Keratinocyte (primary cell): ENCODE results near the gene MRGPRX3. TPM values are rescaled to one million over a fixed set of nuclear protein-coding genes. Genes with fewer than 3 reads are reported as not detected.

ENCODE experiments used
- DNase-seq: peaks from one replicate; pipeline ENCODE4 v3.0.0-alpha.2; 2011; ENCODE audit warnings: low read depth, missing footprints, low spot score
- FAIRE-seq: peaks from 2 replicates; lab custom pipeline; 2011; peaks lifted over from hg19 to GRCh38; lab: Jason Lieb, UNC
- H2AFZ ChIP-seq: 2 replicates; pipeline ENCODE4 v1.6.0; 2012; ENCODE audit warnings: low read length, control low read depth, inconsistent platforms; ENCODE audit not compliant: control insufficient read depth
- H3K27ac ChIP-seq: 2 replicates; pipeline ENCODE4 v1.5.1; 2011; ENCODE audit warnings: low read length; ENCODE audit not compliant: control insufficient read depth, insufficient read depth
- H3K27me3 ChIP-seq: 3 replicates; pipeline ENCODE4 v1.6.0; 2011; ENCODE audit warnings: low read length; ENCODE audit not compliant: control insufficient read depth, insufficient read depth; ENCODE audit errors: extremely low read depth
- H3K36me3 ChIP-seq, 2 experiments: 2 replicates in 1 of 2; 3 replicates in 1 of 2; pipeline ENCODE4 v1.5.1; 2011; ENCODE audit warnings: low read length in 2 of 2, mild to moderate bottlenecking in 1 of 2; ENCODE audit not compliant: control insufficient read depth in 2 of 2, insufficient read depth in 2 of 2; ENCODE audit errors: extremely low read depth in 1 of 2
- H3K4me1 ChIP-seq: 3 replicates; pipeline ENCODE4 v1.5.1; 2011; ENCODE audit warnings: low read length; ENCODE audit not compliant: control insufficient read depth, insufficient read depth; ENCODE audit errors: extremely low read depth
- H3K4me2 ChIP-seq: 3 replicates; pipeline ENCODE4 v1.6.0; 2011; ENCODE audit warnings: low read depth, low read length; ENCODE audit not compliant: control insufficient read depth, insufficient read depth; ENCODE audit errors: extremely low read depth
- H3K4me3 ChIP-seq, 3 experiments: fragments of 200-600 bp in 1 of 3; sonication (generic) in 1 of 3; 2 replicates in 2 of 3; 3 replicates in 1 of 3; pipeline ENCODE4 v1.5.1; 2011 to 2016; ENCODE audit warnings: low read length in 3 of 3, mild to moderate bottlenecking in 3 of 3, control low read depth in 2 of 3, inconsistent platforms in 1 of 3, low read depth in 1 of 3, mixed read lengths in 1 of 3, mixed run types in 1 of 3, moderate library complexity in 1 of 3; ENCODE audit not compliant: control insufficient read depth in 2 of 3, insufficient read depth in 2 of 3; ENCODE audit errors: extremely low read depth in 1 of 3
- H3K79me2 ChIP-seq: 2 replicates; pipeline ENCODE4 v1.6.0; 2012; ENCODE audit warnings: low read length; ENCODE audit not compliant: control insufficient read depth, insufficient read depth
- H3K9ac ChIP-seq: 3 replicates; pipeline ENCODE4 v1.6.0; 2011; ENCODE audit warnings: low read length; ENCODE audit not compliant: control insufficient read depth, insufficient read depth; ENCODE audit errors: extremely low read depth
- H3K9me1 ChIP-seq: 3 replicates; pipeline ENCODE4 v1.6.0; 2011; ENCODE audit warnings: low read length; ENCODE audit not compliant: control insufficient read depth, insufficient read depth; ENCODE audit errors: extremely low read depth
- H3K9me3 ChIP-seq: 2 replicates; pipeline ENCODE4 v1.5.1; 2012; ENCODE audit warnings: low read depth, low read length; ENCODE audit not compliant: control insufficient read depth
- H4K20me1 ChIP-seq: 3 replicates; pipeline ENCODE4 v1.6.0; 2011; ENCODE audit warnings: low read length; ENCODE audit not compliant: control insufficient read depth, insufficient read depth; ENCODE audit errors: extremely low read depth
- EZH2 ChIP-seq: IDR thresholded peaks from one replicate; pipeline ENCODE4 v1.6.1; 2012; ENCODE audit warnings: inconsistent platforms, mild to moderate bottlenecking, low read length, moderate library complexity
- dilution Hi-C: fragments of 300-500 bp; cut with MboI; formaldehyde crosslinking; loops from one replicate; pipeline ENCODE4 v1.7.0; 2020; ENCODE audit warnings: low sequenced_read_pairs; ENCODE audit not compliant: extremely low pct_ligation_motif_present
- polyA plus RNA-seq, 5 experiments: library from polyadenylated mRNA; depleted of rRNA in 3 of 5; stranded (reverse) in 3 of 5; stranded (forward) in 1 of 5; unstranded in 1 of 5; fragments of >200 nt; gene quantifications; 1 replicate in 1 of 5; 2 replicates in 3 of 5; 3 replicates in 1 of 5; pipeline versions ENCODE4 v1.2.1 to v1.2.3, GENCODE V29; 2011 to 2012; ENCODE audit warnings: missing spikeins in 2 of 5, low read depth in 1 of 5, low replicate concordance in 1 of 5
- TF ChIP-seq, protein P1 (sequence below), 3 experiments: IDR thresholded peaks in 1 of 3; conservative IDR thresholded peaks in 1 of 3; optimal IDR thresholded peaks in 1 of 3; 2 replicates in 2 of 3; 3 replicates in 1 of 3; pipeline versions ENCODE3 to v1.5.1; 2011; ENCODE audit warnings: low read length in 3 of 3, mild to moderate bottlenecking in 3 of 3, moderate library complexity in 2 of 3, control low read depth in 1 of 3, inconsistent platforms in 1 of 3; ENCODE audit not compliant: insufficient read depth in 2 of 3; ENCODE audit errors: extremely low read depth in 1 of 3

MRGPRX3 gene
- polyA plus RNA-seq, 1 donor (not counting 4 experiments of a cell fraction or from before 2014, with no cell fraction given): 2.9 TPM

- no peaks in the 10 kb centered on the region for H3K36me3 ChIP-seq
- no peaks in the 10 kb centered on the region for H3K27me3 ChIP-seq
- H3K4me1 ChIP-seq: peaks cover 8% of the 10 kb centered on the region
- dilution Hi-C loops: no loop called here
- H3K9ac ChIP-seq: no peak overlapping the region
- no peak overlapping the region for H2AFZ ChIP-seq
- FAIRE-seq (no peak), DNase-seq (no peak)
- no peak overlapping the region for H3K4me3 ChIP-seq
- no peaks in the 10 kb centered on the region for H3K9me3 ChIP-seq
- H4K20me1 ChIP-seq: no peaks in the 10 kb centered on the region
- no peaks in the 10 kb centered on the region for H3K9me1 ChIP-seq
- H3K79me2 ChIP-seq: no peaks in the 10 kb centered on the region
- H3K27ac ChIP-seq: no peak overlapping the region
- H3K4me2 ChIP-seq: no peak overlapping the region
- TF ChIP-seq EZH2: no peak
- TF ChIP-seq, protein P1, sequence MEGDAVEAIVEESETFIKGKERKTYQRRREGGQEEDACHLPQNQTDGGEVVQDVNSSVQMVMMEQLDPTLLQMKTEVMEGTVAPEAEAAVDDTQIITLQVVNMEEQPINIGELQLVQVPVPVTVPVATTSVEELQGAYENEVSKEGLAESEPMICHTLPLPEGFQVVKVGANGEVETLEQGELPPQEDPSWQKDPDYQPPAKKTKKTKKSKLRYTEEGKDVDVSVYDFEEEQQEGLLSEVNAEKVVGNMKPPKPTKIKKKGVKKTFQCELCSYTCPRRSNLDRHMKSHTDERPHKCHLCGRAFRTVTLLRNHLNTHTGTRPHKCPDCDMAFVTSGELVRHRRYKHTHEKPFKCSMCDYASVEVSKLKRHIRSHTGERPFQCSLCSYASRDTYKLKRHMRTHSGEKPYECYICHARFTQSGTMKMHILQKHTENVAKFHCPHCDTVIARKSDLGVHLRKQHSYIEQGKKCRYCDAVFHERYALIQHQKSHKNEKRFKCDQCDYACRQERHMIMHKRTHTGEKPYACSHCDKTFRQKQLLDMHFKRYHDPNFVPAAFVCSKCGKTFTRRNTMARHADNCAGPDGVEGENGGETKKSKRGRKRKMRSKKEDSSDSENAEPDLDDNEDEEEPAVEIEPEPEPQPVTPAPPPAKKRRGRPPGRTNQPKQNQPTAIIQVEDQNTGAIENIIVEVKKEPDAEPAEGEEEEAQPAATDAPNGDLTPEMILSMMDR (optimal IDR thresholded peaks at IDR 0.05 in 1 of 3, IDR thresholded peaks at IDR 0.05 in 1 of 3, conservative IDR thresholded peaks at IDR 0.05 in 1 of 3; ENCODE audit: extremely low read depth in 1 of 3, insufficient read depth in 2 of 3, low read length in 3 of 3): no peak
Measured at GRCh38 chr11:18140145-18140544, 7.8 kb downstream of the MRGPRX3 start.

DNA sequence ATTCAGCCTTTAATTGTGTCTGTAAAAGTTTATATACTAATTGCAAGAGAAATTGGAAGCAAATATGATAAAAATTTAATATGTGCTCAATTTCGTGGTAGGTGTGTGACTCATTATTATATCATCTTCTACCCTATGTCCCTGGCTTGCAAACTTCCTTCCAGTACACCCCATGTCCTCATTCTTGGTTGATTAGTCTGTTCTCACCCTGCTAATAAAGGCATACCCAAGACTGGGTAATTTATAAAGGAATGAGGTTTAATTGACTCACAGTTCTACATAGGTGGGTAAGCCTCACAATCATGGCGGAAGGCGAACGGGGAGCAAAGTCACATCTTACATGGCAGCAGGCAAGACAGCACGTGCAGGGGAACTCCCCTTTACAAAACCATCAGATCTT is 11.9 kb downstream of the MRGPRX3 start:
- Histone ChIP-seq H3K27me3 (no peaks in the 10 kb centered on the region), H3K9me1 (no peaks in the 10 kb centered on the region), H3K4me2 (peak overlapping the region; percentile 57), H3K79me2 (no peaks in the 10 kb centered on the region), H3K27ac (peak overlapping the region; percentile 74), H3K4me1 (peaks cover 8% of the 10 kb centered on the region), H3K4me3 (peak overlapping the region in 1 of 3 experiments; percentile 14), H3K36me3 (no peaks in the 10 kb centered on the region), H2AFZ (peak overlapping the region; percentile 78), H3K9me3 (no peaks in the 10 kb centered on the region), H4K20me1 (no peaks in the 10 kb centered on the region), H3K9ac (no peak overlapping the region)
- dilution Hi-C loops: no loop called here
- TF ChIP-seq, protein P1 (optimal IDR thresholded peaks at IDR 0.05 in 1 of 3, IDR thresholded peaks at IDR 0.05 in 1 of 3, conservative IDR thresholded peaks at IDR 0.05 in 1 of 3; ENCODE audit: extremely low read depth in 1 of 3, insufficient read depth in 2 of 3, low read length in 3 of 3): no peak
- TF ChIP-seq EZH2: no peak
- FAIRE-seq: no peak
- DNase-seq: peak; percentile 86
